Measurements from ENCODE around the gene ALG9.

ALG9 gene

DNA sequence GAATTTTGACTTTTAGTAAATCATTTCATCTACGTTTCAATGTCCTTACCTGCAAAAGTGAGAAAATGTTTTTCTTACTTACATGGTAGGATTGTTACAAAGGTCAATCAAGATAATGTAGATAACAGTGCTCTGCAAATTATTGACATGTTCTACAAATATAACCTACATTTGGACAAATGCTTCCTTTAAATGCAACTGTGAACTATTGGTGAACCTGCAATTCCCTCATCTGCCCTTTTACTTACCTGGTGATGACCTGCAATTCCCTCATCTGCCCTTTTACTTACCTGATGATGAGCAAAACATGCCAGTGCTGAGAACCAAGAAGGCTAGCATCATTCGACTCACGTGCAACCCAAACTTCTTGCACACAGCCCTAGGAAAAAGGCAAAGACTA lies 11.1 kb downstream of the ALG9 start:
- H3K4me3 ChIP-seq (replicated peaks; ENCODE audit: low read depth, low read length), result no peak overlapping the region
- no peak for TF ChIP-seq CTCF (IDR thresholded peaks at IDR 0.05; ENCODE audit: low read depth, low read length, missing control alignments)
- DNase-seq (ENCODE audit: extremely low read depth, low read depth), result no peak

GRCh38 chr11:111855506-111855905 lies 15.9 kb downstream of the ALG9 start:
- no peak overlapping the region for H3K4me3 ChIP-seq (replicated peaks; ENCODE audit: low read depth, low read length)
- no peak for DNase-seq (ENCODE audit: extremely low read depth, low read depth)
- TF ChIP-seq CTCF (IDR thresholded peaks at IDR 0.05; ENCODE audit: low read depth, low read length, missing control alignments), result no peak

DNA sequence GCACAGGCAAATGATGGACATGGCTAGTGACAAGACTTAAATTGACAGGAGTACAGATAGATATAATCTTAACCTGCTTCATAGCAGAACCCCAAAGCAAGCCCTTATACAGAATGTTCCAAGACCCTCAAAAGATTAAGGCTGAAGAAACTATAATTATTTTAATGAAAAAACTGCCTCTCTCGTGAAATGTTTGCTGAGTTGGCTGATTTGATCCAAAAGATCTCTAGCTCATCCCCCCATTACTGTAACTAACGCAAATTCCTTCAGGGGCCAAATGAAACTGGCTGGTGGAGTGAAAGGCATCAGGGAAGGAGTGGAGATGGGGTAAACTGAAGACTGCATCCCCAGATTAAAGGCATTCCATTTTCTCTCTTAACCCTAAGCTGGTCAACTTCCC lies 19.3 kb downstream of the ALG9 start:
- no peak for TF ChIP-seq CTCF (IDR thresholded peaks at IDR 0.05; ENCODE audit: low read depth, low read length, missing control alignments)
- no peak for DNase-seq (ENCODE audit: extremely low read depth, low read depth)
- no peak overlapping the region for H3K4me3 ChIP-seq (replicated peaks; ENCODE audit: low read depth, low read length)

GRCh38 chr11:111851636-111852035 lies 19.7 kb downstream of the ALG9 start:
- peak; percentile 45 for TF ChIP-seq CTCF (IDR thresholded peaks at IDR 0.05; ENCODE audit: low read depth, low read length, missing control alignments)
- no peak overlapping the region for H3K4me3 ChIP-seq (replicated peaks; ENCODE audit: low read depth, low read length)
- no peak for DNase-seq (ENCODE audit: extremely low read depth, low read depth)

DNA sequence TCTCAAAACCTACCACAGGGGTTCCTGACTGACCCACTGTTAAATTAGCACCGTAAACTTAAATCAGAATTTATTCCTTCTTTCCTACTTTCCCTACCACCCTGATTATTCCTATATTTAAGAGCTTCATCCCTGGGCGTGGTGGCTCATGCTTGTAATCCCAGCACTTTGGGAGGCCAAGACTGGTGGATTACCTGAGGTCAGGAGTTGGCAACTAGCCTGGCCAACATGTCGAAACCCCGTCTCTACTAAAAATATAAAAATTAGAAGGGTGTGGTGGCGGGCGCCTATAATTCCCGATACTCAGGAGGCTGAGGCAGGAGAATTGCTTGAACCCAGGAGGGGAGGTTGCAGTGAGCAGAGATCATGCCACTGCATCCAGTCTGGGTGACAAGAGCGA lies 20.3 kb downstream of the ALG9 start:
- no peak for TF ChIP-seq CTCF (IDR thresholded peaks at IDR 0.05; ENCODE audit: low read depth, low read length, missing control alignments)
- no peak overlapping the region for H3K4me3 ChIP-seq (replicated peaks; ENCODE audit: low read depth, low read length)
- no peak for DNase-seq (ENCODE audit: extremely low read depth, low read depth)

- no peak for DNase-seq (ENCODE audit: extremely low read depth, low read depth)
- H3K4me3 ChIP-seq (replicated peaks; ENCODE audit: low read depth, low read length), result no peak overlapping the region
- no peak for TF ChIP-seq CTCF (IDR thresholded peaks at IDR 0.05; ENCODE audit: low read depth, low read length, missing control alignments)
Measured at GRCh38 chr11:111849631-111850030, 21.8 kb downstream of the ALG9 start.

GRCh38 chr11:111846636-111847035 lies 24.7 kb downstream of the ALG9 start:
- no peak overlapping the region for H3K4me3 ChIP-seq (replicated peaks; ENCODE audit: low read depth, low read length)
- no peak for DNase-seq (ENCODE audit: extremely low read depth, low read depth)
- TF ChIP-seq CTCF (IDR thresholded peaks at IDR 0.05; ENCODE audit: low read depth, low read length, missing control alignments), result no peak

Data from HFF-Myc (cell line).